Small intestine (tissue), 7 donors: ENCODE results near the gene SYNE2. TPM values are rescaled to one million over a fixed set of nuclear protein-coding genes. Genes with fewer than 3 reads are reported as not detected.

Experiments
- DNase-seq, 2 donors: peaks; one replicate each; pipeline versions ENCODE4 v3.0.0 to v3.0.0-alpha.2; 2013
- FAIRE-seq: peaks from 2 replicates; lab custom pipeline; 2012; peaks lifted over from hg19 to GRCh38; lab: Jason Lieb, UNC
- H3K27ac ChIP-seq, 3 donors: one replicate each; pipeline ENCODE4 v1.5.1; 2013; ENCODE audit warnings: low read length in 2 of 3, mild to moderate bottlenecking in 2 of 3, control low read depth in 1 of 3, inconsistent platforms in 1 of 3, low read depth in 1 of 3, moderate library complexity in 1 of 3
- H3K27me3 ChIP-seq, 3 donors: one replicate each; pipeline ENCODE4 v1.6.1; 2013; ENCODE audit warnings: low read length in 3 of 3, inconsistent platforms in 1 of 3; ENCODE audit not compliant: control insufficient read depth in 3 of 3, insufficient read depth in 3 of 3
- H3K36me3 ChIP-seq, 3 donors: one replicate each; pipeline ENCODE4 v1.6.1; 2013; ENCODE audit warnings: low read length in 3 of 3, inconsistent platforms in 1 of 3, low read depth in 1 of 3, mild to moderate bottlenecking in 1 of 3, moderate library complexity in 1 of 3; ENCODE audit not compliant: control insufficient read depth in 3 of 3, insufficient read depth in 2 of 3
- H3K4me1 ChIP-seq, 3 donors: one replicate each; pipeline ENCODE4 v1.6.1; 2013; ENCODE audit warnings: low read length in 2 of 3, inconsistent platforms in 1 of 3, low read depth in 1 of 3, mild to moderate bottlenecking in 1 of 3, moderate library complexity in 1 of 3; ENCODE audit not compliant: control insufficient read depth in 3 of 3, insufficient read depth in 2 of 3
- H3K4me3 ChIP-seq, 3 donors: one replicate each; pipeline ENCODE4 v1.5.1; 2013; ENCODE audit warnings: low read length in 3 of 3, control low read depth in 1 of 3, inconsistent platforms in 1 of 3, low read depth in 1 of 3, mild to moderate bottlenecking in 1 of 3, moderate library complexity in 1 of 3
- H3K9me3 ChIP-seq, 2 donors: one replicate each; pipeline ENCODE4 v1.6.1; 2013; ENCODE audit warnings: low read depth in 1 of 2, low read length in 1 of 2; ENCODE audit not compliant: control insufficient read depth in 2 of 2, insufficient read depth in 1 of 2
- WGBS, 3 donors: extraction: QIAGEN DNeasy Blood & Tissue Kit; methylation state at CpG; one replicate each; pipeline ENCODE4 v1.1.7; 2013; 5-methylcytosine and 5-hydroxymethylcytosine counted together
- polyA plus RNA-seq, 4 donors: library from polyadenylated mRNA; stranded (reverse) in 3 of 4; unstranded in 1 of 4; fragments of 200-250 nt in 3 of 4; fragments of 120-200 nt in 1 of 4; gene quantifications; one replicate each; pipeline versions ENCODE4 v1.2.1 to v1.2.3, GENCODE V29; 2013
- donor health status: healthy with polysubstance abuse.
- donor health status: control.
- donor health status: control.
- donor health status: Bipolar disorder and iron deficiency.
- donor health status: healthy.

Gene SYNE2
- polyA plus RNA-seq, 4 donors: 13.8 to 47.4 (median 32.9) TPM

GRCh38 chr14:64238049-64238448 is 385.2 kb downstream of the SYNE2 start:
- DNase-seq (no peak), FAIRE-seq (no peak)
- Histone ChIP-seq H3K4me3 (no peak overlapping the region), H3K27me3 (no peaks in the 10 kb centered on the region), H3K27ac (no peak overlapping the region), H3K4me1 (no peaks in the 10 kb centered on the region), H3K36me3 (peaks cover 0 to 2% (median 0%) of the 10 kb centered on the region in 3 donors), H3K9me3 (peaks cover 0 to 4% of the 10 kb centered on the region in 2 donors)
- 78 to 88% (median 81%) methylated on average over 6 of the region's 6 CpGs for WGBS, 3 donors

DNA sequence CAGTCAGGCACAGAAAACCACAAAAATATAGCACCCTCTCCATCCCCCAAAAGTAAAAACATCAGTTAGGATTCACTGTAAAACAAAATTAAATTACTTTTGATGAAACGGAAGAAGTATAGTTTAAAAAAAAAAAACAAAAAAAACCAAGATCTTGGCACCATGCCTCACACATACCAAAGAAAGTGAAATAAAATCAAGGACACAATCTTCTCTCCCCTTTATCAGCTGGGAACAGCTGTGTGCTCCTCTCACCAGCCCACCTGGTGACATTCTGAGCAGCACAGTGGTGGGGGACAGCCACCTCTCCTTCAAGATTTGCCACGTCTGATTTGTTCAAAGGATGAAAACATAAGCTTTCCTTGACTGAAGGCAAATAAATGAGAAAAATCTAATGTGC is 385.8 kb downstream of the SYNE2 start:
- no peaks in the 10 kb centered on the region for H3K36me3 ChIP-seq
- no peak overlapping the region for H3K27ac ChIP-seq
- DNase-seq (no peak), FAIRE-seq (no peak)
- WGBS, 3 donors: 29 to 40% (median 33%) methylated on average over 2 of the region's 2 CpGs
- H3K27me3 ChIP-seq: no peaks in the 10 kb centered on the region
- H3K9me3 ChIP-seq: peaks cover 0 to 5% of the 10 kb centered on the region in 2 donors
- no peaks in the 10 kb centered on the region for H3K4me1 ChIP-seq
- H3K4me3 ChIP-seq: no peak overlapping the region

- no peak overlapping the region for H3K27ac ChIP-seq
- 36 to 49% (median 45%) methylated on average over 4 of the region's 4 CpGs for WGBS, 3 donors
- H3K9me3 ChIP-seq: peaks cover 0 to 5% of the 10 kb centered on the region in 2 donors
- DNase-seq (no peak), FAIRE-seq (no peak)
- H3K4me3 ChIP-seq: no peak overlapping the region
- no peaks in the 10 kb centered on the region for H3K4me1 ChIP-seq
- H3K27me3 ChIP-seq: no peaks in the 10 kb centered on the region
- H3K36me3 ChIP-seq: no peaks in the 10 kb centered on the region
Observed at GRCh38 chr14:64244279-64244678, 391.5 kb downstream of the SYNE2 start.

DNA sequence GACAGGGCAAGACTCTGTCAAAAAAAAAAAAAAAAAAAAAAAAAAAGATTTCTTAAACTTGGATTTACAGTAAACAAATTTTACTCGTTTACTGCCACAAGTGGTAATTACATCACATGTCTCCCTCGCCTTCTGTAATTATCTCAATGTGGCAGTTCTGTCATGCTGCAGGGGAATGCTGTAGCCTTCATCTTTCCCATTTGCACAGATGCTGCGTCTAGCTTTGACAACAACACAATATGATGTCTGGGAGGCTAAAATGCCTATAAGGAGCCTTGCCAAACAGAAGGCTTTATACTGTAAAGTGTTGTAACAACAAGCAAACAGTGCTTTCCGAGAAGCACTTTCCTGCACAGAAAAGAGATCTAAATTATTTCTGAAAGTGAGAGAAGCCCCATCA is 392.7 kb downstream of the SYNE2 start:
- H3K4me1 ChIP-seq: no peaks in the 10 kb centered on the region
- no peaks in the 10 kb centered on the region for H3K27me3 ChIP-seq
- no peak for DNase-seq
- H3K4me3 ChIP-seq: no peak overlapping the region
- no peaks in the 10 kb centered on the region for H3K36me3 ChIP-seq
- FAIRE-seq: no peak
- H3K27ac ChIP-seq: no peak overlapping the region
- peaks cover 0 to 5% of the 10 kb centered on the region in 2 donors for H3K9me3 ChIP-seq
- 79 to 91% (median 91%) methylated on average over 4 of the region's 4 CpGs for WGBS, 3 donors

- Histone ChIP-seq H3K36me3 (no peaks in the 10 kb centered on the region), H3K4me3 (no peak overlapping the region), H3K27me3 (no peaks in the 10 kb centered on the region), H3K9me3 (peaks cover 0 to 5% of the 10 kb centered on the region in 2 donors), H3K27ac (no peak overlapping the region), H3K4me1 (no peaks in the 10 kb centered on the region)
- FAIRE-seq (no peak), DNase-seq (no peak)
Observed at GRCh38 chr14:64246688-64247087, 393.9 kb downstream of the SYNE2 start.

GRCh38 chr14:64247195-64247594 is 394.4 kb downstream of the SYNE2 start:
- Histone ChIP-seq H3K9me3 (peaks cover 0 to 5% of the 10 kb centered on the region in 2 donors), H3K4me1 (no peaks in the 10 kb centered on the region), H3K4me3 (no peak overlapping the region), H3K36me3 (no peaks in the 10 kb centered on the region), H3K27ac (no peak overlapping the region), H3K27me3 (no peaks in the 10 kb centered on the region)
- FAIRE-seq (no peak), DNase-seq (no peak)
- WGBS, 3 donors: 84 to 89% (median 86%) methylated on average over 3 of the region's 3 CpGs

DNA sequence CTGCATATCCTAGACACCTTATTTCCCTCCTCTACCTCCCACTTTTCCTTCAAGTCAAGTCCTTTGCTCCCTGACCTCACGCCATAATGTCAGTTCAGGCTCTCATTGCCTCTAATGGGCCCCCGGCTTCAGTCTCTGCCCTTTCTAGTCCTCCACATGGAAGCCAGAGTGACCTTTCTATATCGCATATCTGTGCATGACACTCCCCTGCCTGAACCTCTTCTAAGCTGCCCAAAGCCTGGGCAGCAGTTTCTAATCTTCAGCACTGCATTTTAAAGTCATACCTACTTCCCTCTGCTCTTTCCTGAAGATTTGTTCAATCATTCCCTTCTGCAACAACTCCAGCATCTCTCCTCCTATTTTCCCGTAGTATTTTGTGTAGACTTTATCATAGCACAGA is 395.9 kb downstream of the SYNE2 start:
- Histone ChIP-seq H3K36me3 (no peaks in the 10 kb centered on the region), H3K4me1 (no peaks in the 10 kb centered on the region), H3K27me3 (no peaks in the 10 kb centered on the region), H3K4me3 (no peak overlapping the region), H3K9me3 (no peaks in the 10 kb centered on the region), H3K27ac (no peak overlapping the region)
- no peak for FAIRE-seq
- DNase-seq: no peak
- 70 to 80% (median 75%) methylated on average over 4 of the region's 4 CpGs for WGBS, 3 donors

GRCh38 chr14:64249363-64249762 is 396.6 kb downstream of the SYNE2 start:
- DNase-seq (no peak), FAIRE-seq (no peak)
- H3K4me1 ChIP-seq: no peaks in the 10 kb centered on the region
- no peaks in the 10 kb centered on the region for H3K27me3 ChIP-seq
- WGBS, 3 donors: 71 to 86% (median 83%) methylated on average over 7 of the region's 7 CpGs
- no peaks in the 10 kb centered on the region for H3K36me3 ChIP-seq
- H3K4me3 ChIP-seq: no peak overlapping the region
- H3K9me3 ChIP-seq: no peaks in the 10 kb centered on the region
- no peak overlapping the region for H3K27ac ChIP-seq

- no peaks in the 10 kb centered on the region for H3K27me3 ChIP-seq
- WGBS, 3 donors: 56 to 69% (median 63%) methylated on average over 3 of the region's 3 CpGs
- H3K4me1 ChIP-seq: no peaks in the 10 kb centered on the region
- H3K9me3 ChIP-seq: no peaks in the 10 kb centered on the region
- no peak overlapping the region for H3K27ac ChIP-seq
- no peaks in the 10 kb centered on the region for H3K36me3 ChIP-seq
- H3K4me3 ChIP-seq: no peak overlapping the region
- DNase-seq: no peak
- FAIRE-seq: no peak
Observed at GRCh38 chr14:64253672-64254071, 400.9 kb downstream of the SYNE2 start.
